Activated CD4-positive, alpha-beta T cell treated with anti-CD3 and anti-CD28 coated beads for 48 hours (primary cell): ENCODE results near the gene ATP11A.
A peak's percentile ranks its signal among the peaks of the same experiment; 100 is the strongest.

Experiments
- DNase-seq: peaks from one replicate; pipeline ENCODE4 v3.0.0-alpha.2; 2020

ATP11A gene

DNA sequence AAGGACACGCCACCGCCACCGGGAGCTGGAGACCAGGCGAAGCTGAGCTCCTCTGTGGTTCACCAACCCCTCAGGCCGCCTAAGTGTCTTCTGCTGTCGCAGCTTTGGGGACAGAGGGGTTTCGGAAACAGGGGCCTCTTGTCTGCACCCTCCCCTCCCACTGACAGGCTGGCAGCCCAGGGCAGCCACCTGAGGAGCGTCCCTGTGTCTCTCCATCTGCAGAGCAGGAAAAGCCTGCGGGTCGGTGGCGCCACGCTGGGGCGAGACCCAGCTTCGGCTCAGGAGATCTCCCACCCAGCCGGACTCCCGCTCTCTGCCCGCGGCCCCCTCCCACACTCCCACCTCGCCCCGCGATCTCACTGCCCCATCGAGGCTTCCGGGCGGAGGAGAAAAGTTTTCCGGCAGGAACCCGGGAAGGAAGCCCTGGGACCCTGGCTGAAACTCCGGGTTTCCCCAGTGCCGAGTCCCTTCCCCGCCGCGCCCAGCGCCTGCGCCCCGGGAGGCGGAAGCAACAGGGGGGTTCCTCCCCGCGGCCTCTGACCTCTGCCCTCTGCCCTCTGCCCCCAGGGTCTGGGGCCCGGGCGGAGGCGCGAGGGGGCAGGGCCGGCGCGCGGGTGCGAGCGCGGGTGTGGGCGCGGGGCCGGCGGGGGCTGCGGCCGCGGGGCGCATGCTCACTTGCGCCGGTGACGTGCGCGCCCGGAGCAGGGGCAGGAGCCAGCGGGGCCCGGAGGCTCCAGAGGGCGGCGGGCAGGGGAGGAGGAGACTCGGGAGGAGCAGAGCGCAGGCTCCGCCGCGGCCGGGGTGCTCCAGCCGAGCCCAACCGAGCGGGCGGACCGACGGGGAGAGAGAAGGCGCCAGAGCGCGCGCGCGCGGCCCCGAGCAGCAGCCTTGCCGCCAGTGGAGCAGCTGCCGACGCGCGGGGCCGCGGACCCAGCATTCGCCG, at the start of gene ATP11A:
Gene ATP11A (plus strand): TSS at position 736 of the 943 bp plus-strand sequence. CDS start 379 bp downstream, outside the sequence.
- DNase-seq: peak; percentile 87

DNA sequence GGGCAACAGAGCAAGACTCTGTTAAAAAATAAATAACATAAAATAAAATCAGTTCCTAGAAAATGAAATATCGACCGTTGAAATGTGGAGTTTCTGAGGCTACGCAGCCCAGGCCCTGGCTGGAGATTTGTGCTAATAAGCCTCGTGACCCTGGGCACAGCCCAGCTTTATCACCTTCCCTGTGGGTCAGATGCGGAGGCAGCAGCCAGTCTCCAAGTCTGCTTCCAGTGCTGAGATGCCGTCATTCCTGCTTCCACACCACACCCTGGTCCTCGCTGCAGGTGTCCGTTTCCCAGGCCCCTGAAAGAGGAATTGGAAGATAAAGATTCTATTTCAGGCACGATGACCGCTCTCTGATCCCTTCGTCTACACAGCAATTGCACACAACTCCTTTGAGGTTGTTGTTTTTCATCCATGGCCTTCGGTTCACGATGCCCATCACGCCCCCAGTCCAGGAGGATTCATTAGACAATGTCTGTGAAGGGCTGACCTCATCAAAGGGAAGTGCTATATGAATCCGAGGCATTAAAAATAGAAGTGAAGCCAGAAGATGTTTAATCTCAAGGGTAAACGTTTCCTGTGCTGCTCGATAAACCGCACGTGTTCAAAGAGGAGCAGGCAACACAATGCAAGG, 48.3 kb upstream of the ATP11A start:
- DNase-seq: no peak

DNA sequence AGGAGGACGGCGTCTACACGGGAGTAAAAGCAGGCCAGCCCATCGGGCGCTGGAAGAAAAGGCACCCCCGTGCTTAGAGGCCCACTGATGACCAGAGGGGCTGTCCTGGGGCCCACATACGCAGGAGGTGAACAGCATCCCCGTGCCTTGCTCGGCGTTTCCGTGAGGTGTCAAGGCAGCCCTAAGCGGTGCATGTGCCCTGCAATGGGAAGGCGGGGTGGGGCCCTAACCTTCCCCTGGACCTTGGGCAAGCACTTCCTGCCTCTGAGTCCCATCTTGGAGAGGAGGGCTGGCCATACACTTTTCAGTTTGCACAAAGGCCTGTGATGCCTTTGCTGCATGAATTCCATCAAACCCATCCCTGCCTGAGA, 47.8 kb upstream of the ATP11A start:
- DNase-seq: no peak

DNA sequence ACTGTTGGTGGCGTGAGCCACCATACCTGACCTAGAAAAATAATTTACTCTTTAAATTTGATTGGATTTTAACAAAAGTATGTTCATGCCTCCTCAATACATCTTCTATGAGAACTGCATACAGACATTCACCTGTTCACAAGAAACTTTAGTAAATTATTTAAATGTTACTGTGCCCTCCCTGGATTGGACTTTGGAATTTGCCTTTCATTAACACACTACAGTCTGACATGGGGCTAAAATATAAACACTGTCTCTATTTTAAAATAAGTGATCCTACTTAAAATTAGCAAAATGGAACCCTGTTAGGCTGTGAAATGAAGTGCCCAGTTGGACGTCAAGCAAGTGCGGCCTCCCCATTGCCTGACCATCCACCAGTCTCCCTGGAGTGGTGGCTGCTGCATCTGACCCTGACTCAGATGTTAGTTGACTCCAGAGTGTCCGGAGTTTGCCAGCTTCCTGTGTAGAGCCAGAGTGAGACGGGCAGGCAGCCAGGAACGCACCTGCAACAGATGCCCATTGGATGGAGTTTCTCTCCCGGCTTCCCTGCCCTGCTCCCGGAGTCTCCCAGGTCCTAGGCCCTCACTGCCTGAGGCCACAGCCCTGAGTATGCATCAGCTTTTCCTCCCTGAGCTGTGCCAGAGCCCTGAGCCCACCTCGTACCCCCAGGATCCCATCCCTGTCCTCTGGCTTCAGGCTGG, 45.9 kb upstream of the ATP11A start:
- no peak for DNase-seq

DNA sequence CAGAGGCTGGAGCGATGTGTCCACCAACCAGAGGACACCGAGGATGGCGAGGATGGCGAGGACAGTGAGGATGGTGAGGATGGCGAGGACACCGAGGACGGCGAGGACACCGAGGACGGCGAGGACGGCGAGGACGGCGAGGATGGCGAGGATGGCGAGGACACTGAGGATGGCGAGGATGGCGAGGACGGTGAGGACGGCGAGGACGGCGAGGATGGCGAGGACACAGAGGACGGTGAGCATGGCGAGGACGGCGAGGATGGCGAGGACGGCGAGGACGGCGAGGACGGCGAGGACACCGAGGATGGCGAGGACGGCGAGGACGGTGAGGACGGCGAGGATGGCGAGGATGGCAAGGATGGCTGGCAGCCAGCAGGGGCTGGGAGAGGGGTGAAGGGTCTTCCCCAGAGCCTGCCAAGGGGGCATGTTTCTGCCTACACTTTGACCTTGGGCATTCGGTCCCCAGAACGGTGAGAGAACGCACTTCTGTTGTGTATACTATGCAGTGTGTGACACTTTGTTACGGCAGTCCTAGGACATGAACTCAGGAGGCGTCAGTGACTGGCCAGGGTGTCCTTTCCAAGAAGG, 44.4 kb upstream of the ATP11A start:
- DNase-seq: no peak

DNA sequence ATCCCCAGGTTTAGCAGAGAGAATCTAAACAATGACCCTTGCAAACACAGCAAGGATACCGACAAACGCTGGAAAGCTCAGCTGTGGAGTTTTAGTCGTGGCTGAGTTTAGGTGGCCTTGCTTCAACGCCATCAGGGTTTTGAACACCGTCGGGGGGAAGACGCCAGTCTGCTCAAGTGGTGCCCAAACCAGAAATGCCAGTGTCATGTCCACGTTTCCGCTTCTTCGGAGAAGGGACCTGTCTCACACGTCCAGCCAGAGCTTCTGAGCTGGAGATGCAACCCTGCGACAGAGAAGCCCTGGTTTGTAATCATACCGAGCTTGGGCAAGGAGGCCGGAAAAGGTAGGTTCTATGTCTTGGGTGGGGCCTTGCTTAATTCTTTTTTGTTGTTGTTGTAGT, 42.6 kb upstream of the ATP11A start:
- DNase-seq: no peak

DNA sequence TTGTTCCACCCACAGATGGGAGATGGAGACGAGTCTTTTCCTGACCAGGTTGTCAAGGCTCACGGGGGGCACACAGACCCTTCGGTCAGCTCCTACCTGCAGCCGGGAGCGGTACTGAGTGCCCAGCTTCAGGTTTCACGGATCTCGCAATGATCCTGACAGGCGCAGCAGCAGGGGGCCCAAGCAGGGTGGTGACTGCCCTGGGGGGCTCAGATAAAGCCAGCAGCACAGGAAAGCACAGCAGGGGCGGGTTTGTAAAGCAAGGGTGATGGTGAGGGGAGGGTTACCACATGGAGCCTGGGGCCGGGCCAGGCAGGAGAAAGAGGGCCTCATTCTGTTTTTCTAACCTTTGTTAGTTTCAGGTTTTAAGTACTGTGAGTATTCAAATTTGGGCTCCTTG, 41.7 kb upstream of the ATP11A start:
- no peak for DNase-seq

DNA sequence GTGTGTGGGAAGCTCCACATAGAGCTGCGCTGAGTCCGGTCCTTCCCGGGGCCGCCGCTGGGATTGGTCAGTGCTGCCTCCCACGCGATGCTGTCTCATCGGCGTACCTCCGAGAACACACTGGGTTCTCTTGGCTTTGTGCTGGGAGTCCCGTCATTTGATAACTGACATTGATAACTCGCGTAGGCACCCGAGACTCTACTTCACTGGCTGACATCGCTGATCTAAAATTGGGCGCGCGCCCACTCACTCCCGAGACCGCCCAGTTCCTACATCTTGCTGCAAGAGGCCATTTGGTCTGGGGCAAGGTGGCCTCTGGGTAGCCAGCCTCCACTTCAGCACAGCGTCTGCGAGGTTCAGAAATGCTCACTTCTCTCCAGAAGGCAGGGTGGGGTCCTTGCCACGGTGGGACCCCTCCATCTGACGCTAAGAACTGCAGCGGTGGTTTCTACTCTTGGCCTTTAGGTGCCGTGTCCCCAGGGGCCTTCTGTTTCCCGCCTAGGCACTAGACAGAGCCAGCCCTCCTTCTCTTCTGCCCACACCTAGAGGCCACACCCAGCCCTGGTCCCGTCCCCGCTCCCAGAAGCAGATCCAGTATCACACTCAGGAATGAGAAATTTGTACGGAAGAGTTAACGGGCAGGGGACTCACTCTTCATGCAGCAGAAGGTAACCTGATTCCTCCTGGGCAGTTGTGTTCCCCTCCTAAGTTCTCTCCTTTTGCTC, 40.7 kb upstream of the ATP11A start:
- DNase-seq: no peak

DNA sequence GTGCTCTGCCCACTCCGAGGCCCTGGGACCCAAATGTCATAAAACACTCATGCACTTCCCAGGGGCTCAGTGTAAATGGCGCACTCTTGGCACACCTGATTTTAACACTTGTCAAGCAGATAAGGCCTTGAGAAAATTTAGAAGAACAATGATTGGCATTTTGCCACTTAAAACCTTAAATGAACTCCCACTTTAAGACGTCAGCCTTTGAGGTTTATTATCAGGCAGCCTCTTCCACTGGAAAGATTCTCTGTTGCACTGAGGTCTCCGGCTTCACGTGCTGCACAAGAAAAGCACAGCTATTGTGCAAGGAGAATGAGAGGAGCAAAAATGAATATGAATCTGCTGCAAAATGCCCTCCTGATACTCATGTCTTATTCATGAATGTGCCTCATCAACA, 38.5 kb upstream of the ATP11A start:
- no peak for DNase-seq

DNA sequence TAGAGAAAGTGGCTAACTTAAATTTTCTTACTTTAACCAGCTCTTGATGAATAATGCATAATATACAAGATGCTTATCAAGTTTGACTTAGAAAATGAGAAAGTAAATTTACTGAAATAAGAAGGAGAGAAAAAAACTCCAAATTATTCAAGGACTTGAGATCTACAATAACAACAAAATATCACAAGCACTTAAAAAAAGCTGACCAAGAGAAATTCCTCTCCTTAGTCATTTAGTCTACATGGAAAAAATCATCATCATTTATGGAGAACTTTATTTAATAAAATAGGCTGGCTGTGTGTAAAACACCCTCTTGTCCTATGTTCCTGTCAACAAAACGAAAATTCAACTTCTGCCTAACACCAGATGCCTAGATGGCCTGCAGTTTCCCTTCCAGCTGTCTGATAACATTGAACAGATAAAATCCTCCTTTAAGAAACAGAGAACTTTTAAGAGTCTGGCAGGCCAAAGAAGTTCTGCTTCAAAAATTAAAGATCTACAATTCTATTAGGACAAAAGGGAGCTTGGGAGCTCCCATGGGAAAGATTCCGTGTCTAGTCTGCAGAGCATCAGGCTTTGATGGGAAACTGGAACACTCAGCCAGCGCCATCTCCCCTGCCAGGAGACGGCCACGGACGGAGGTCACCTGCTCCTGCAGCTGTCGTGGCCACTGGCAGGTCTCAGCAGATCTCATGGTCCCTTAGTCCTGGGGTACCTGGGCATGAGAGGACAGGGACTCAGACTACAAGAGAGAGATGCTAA, 37.9 kb upstream of the ATP11A start:
- DNase-seq: no peak

DNA sequence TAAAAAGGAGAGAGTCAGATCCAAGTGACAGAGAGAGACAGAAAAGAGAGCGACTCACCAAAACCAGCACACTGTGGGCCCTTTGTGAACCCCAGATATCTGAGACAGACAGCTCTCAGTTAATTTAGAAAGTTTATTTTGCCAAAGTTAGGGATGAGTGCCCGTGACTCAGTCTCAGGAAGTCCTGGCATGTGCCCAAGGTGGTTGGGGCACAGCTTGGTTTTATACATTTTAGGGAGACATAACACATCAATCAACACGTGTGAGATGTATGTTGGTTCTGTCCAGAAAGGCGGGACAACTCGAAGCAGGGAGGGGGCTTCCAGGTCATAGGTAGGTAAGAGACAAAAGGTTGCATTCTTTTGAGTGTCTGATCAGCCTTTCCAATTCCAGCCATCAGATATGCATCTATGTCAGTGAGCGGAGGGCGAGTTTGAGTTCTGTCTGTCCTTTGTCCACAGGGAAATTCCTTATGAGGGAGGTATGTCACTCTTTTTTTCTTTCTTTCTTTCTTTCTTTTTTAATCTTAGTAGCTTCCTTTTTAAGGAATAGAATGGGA, 37.2 kb upstream of the ATP11A start:
- no peak for DNase-seq

DNA sequence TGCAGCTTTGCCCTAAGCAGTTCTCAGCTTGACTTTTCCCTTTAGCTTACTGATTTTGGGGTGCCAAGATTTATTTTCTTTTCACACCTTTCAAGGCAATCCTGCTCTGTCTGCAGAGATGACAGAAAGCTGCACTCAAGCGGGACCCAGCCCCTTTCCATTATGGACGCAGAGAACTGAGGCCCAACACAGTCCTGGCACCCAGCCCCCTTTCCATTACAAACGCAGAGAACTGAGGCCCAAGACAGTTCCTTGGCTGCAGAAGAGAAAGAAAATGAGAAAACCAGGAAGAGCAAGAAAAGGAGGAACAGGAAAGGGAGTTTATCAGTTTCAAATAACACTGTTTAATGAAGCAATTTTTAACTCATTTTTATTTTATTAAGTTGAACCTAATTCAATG, 36.8 kb upstream of the ATP11A start:
- no peak for DNase-seq

DNA sequence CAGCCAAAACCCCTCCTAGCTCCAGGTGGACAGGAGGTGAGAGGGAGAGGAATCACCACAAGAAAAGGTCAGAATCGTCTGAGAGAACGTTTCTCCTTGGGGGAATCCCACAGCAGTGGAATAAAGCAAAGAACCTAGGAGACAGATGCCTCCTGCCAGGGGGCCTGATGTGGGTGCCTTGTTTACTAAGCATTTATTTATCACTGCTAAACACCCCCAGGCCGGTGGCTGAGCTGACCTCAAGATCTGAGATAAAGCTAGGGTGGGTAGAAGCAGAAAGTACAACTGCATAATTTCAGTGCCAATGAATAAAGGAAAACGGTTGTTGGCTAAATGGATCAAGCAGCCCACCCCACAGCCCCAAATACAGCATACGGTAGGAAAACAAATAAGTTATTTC, 33.9 kb upstream of the ATP11A start:
- DNase-seq: no peak

DNA sequence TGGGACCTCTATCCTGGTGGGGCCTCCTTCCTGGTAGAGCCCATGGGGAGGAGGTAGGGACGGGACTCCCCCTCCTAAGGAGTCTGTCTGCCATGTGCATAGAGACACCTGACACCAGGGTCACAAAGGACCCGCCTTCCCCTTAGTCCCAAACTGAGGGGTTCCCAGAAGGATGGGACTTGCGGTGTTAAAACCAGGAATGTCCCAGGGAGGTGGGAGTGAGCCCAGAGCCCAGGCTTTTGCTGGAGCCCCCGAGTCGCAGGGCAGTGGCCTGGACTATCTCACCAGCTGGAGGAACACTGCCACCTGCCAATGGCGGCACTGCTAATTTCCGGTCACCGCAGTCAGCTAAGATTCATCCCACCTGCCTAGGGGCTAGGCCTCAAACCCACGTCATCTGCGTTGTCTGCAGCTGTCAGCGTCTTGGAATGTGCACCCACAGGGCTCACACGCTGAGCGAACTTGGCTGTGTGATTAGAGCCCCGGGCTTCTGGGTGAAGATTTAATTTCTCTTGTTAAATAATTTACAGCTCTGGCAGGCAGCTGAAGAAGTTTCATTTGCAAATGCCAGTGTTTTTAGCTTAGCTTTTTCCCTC, 31.9 kb upstream of the ATP11A start:
- DNase-seq: no peak

DNA sequence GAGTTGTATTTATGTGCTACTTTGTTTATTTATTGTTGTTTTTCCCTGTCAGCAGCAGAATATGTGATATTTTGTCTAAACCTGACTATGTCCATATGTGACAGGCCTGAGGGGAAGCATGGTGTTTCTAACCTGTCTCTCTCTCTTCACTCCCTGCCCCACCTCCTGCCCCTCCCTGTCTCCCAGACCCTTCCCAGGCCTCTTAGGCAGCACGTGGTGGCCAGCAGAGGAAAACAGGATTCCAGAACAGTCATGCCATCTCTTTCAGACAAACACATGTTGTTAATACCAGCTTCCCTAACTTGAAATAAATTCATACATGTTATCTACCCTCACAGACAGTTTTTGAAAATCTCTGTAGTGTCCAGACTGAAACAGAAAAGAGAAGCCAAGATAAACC, 31.0 kb upstream of the ATP11A start:
- no peak for DNase-seq

DNA sequence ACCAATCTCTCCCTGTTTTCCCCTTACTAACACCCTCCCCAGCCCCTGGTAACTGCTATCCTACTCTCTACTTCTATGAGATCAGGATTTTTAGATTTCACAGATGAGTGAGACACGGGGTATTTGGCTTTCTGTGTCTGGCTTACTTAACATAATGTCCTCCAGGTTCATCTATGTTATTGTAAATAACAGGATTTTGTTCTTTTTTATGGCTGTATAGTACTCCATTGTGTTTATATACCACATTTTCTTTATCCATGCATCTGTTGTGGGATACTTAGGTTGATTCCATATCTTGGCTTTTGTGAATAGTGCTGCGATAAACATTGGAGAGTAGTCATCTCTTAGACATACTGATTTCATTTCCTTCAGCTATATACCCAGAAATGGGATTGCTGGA, 28.5 kb upstream of the ATP11A start:
- no peak for DNase-seq

DNA sequence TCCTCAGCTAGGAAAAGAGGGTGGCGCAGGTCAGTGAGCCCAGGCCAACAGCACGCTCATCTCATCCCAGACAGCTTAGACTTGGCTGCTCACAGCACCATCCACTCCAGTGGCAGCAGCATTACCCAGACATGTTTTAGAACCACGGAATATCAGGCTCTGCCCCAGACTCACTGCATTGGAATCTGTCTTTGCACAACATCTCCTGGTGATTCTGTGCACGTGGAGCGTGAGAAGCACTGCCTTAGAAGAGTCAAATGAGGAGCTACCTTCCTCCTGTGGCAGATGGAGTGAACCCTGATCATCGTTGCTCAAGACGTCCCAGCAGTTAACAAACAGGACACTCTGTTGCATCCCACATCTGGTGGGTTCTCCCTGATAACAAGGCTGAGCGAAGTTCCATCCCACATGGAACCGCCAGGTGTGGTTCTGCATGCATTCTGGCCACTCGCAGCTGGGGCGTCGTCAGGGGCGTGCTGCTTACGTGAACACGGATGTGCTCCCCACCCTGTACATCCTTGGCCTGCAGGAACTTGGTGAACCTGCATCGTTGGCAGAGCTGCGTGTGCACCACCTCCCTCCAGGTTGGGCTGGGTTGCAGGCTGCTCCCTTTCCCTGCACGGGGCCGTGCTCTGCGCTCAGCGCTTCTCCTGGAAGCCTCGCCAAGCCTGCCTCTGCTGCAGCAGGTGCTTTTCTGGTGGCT, 25.2 kb upstream of the ATP11A start:
- DNase-seq: no peak

DNA sequence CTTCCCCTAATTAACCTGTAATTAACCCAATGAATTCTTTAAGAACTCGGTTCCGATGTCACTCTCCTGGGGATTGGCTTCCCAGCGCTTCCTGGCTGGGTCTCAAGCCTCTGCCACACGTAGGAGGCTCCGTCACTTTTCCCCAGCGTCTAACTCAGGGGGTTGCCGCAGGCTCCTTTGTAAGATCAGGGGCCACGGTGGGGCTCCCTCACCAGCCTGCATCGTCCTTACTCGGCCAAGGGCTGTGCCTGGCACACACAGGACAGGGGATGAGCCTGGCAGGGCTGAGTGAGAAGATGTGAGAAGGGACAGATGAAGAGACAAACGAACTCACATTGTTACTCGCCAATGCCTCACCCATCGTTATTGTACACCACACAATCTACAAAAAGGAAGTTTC, 20.9 kb upstream of the ATP11A start:
- DNase-seq: no peak

DNA sequence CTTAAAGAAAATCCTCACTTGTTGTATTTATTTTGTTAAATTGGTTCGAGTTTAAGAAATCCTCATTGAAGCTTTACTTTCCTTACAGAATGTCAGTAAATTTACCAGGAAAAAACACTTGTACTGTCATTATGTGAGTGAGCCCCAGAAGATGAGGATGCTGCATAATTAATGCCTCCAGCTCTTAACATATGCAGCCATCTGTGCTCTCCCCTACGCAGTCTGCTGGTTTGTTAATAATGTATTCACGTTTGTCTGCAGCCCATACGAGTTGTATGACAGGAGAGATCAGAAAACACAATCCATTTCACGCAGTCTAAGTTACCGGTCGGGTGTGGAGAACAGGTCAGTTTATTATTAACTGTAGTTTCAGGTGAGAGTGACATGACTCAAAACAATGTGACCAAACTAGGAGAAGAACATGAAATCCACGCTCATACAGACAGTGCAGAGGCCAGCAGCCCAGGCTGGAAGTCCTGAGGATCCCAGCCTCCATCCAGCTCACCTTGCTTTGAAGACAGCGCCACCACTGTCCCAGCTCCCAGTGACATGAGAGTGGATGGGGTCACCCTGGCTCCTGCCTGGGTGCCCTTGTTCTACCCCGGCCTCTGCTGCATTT, 19.8 kb upstream of the ATP11A start:
- DNase-seq: no peak

DNA sequence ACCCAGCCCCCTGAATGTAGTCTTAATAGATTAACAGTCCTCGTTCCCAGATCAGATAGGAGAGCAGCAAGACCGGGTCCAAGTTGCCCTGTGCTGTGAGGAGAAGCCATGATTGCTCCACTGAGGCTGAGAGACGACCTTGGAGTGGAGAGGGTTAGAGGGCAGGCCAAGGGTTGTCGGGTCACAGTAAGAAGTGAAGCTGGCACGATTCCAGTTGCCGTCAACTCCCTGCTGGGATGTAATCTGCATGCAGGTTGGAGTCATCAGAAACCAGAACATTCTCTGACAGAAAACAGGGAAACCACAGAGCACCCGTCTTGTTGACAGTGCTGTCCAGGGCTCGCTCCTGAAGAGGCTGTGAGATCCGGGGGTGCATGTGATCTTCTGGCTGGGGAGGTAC, 19.0 kb upstream of the ATP11A start:
- no peak for DNase-seq
